PFSK-1 (cell line): Measurements from ENCODE around the gene EPOP.

Source experiments
- FOXP2 ChIP-seq: optimal IDR thresholded peaks from 2 replicates; pipeline ENCODE3; 2011; ENCODE audit warnings: borderline replicate concordance, control low read depth, inconsistent platforms; ENCODE audit not compliant: insufficient read depth; ENCODE audit errors: extremely low read length, extremely low read depth
- POLR2AphosphoS5 ChIP-seq: IDR thresholded peaks from 2 replicates; pipeline ENCODE4 v1.6.1; 2012; ENCODE audit warnings: low read depth, mild to moderate bottlenecking, control low read depth, low read length, moderate library complexity
- REST ChIP-seq, 2 experiments: IDR thresholded peaks; 2 replicates each; pipeline versions ENCODE4 v1.6.1 to v1.8.0; 2011 to 2012; ENCODE audit warnings: low read depth in 2 of 2, low read length in 2 of 2, control low read depth in 1 of 2, inconsistent platforms in 1 of 2, mild to moderate bottlenecking in 1 of 2, moderate library complexity in 1 of 2; ENCODE audit not compliant: insufficient read depth in 1 of 2
- SIN3A ChIP-seq: IDR thresholded peaks from 2 replicates; pipeline ENCODE4 v1.6.1; 2012; ENCODE audit warnings: mild to moderate bottlenecking, low read length, moderate library complexity, borderline replicate concordance; ENCODE audit not compliant: insufficient read depth
- TAF1 ChIP-seq: IDR thresholded peaks from 2 replicates; pipeline ENCODE4 v1.6.1; 2012; ENCODE audit warnings: low read length, control low read depth, borderline replicate concordance; ENCODE audit not compliant: insufficient read depth

EPOP gene

DNA sequence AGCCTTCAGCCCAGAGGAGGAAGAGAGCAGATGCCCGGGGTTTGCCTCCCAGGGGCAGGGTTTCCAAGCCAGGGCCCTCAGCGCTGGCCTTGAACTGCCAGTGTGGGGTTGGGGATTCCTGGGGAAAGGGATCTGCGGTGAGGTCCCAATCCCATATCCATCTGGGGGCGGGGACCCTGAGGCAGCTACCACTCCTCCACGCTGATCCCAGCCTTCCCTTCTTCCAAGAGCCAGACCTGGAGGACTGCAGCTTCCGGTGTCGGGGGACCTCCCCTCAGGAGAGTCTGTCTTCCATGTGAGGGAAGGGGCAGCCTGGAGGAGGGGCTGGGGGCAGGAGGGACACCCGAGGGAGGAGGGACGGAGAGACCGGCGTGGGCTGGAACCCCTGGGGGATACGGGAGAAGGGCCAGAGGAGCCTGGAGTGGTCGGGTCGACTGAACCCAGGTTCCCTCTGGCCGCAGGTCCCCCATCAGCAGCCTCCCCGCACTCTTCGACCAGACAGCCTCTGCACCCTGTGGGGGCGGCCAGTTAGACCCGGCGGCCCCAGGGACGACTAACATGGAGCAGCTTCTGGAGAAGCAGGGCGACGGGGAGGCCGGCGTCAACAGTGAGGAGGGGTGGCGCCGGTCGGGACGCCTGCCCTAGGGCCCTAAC is 44.7 kb upstream of the EPOP start:
- TF ChIP-seq POLR2AphosphoS5 = no peak; the same call in 1 of the 2 replicates
- no peak for TF ChIP-seq TAF1
- TF ChIP-seq REST (IDR thresholded peaks at IDR 0.05; ENCODE audit: insufficient read depth in 1 of 2, low read depth in 2 of 2, low read length in 2 of 2) = no peak
- TF ChIP-seq SIN3A = no peak
- TF ChIP-seq FOXP2 = no peak

GRCh38 chr17:38717139-38717745 is 42.5 kb upstream of the EPOP start:
- TF ChIP-seq REST (IDR thresholded peaks at IDR 0.05; ENCODE audit: insufficient read depth in 1 of 2, low read depth in 2 of 2, low read length in 2 of 2) = no peak
- no peak for TF ChIP-seq TAF1
- TF ChIP-seq SIN3A = no peak
- TF ChIP-seq POLR2AphosphoS5 = no peak
- TF ChIP-seq FOXP2 = no peak

- TF ChIP-seq FOXP2 (no peak), REST (IDR thresholded peaks at IDR 0.05; ENCODE audit: insufficient read depth in 1 of 2, low read depth in 2 of 2, low read length in 2 of 2) (no peak), SIN3A (no peak), POLR2AphosphoS5 (no peak), TAF1 (no peak)
Measured at GRCh38 chr17:38716368-38717005, 41.7 kb upstream of the EPOP start.

DNA sequence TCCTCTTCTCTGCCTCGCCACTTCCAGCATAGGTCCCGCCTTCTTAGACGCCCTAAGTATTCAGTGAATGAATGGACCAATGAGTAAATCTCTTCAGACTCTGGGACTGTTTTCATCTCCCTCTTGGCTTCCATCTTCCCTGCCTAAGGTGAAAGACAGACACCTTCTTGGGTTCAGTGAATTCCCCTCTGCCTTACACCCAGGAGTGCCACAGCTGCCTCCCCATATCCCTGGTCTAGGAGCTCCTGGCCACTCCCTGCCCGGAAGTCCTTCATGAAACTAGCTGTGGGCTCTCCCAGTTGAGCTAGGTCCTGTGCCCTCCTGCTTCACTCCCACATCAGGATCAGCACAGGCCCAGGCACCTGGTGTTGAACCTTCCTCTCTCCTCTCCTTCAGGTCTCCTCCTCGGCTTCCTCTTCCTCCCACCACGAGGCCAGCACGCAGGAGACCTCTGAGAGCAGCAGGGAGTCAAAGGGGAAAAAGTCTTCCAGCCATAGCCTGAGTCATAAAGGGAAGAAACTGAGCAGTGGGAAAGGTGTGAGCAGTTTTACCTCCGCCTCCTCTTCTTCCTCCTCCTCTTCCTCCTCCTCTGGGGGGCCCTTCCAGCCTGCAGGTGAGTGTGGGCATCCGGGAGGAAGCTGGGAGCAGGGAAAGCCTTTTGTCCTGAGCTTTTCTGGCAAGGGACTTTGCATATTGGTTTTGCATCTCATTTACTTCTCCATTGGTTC is 40.6 kb upstream of the EPOP start:
- TF ChIP-seq SIN3A (no peak), TAF1 (no peak), REST (IDR thresholded peaks at IDR 0.05; ENCODE audit: insufficient read depth in 1 of 2, low read depth in 2 of 2, low read length in 2 of 2) (no peak), POLR2AphosphoS5 (peak; percentile 33; the same call in 1 of the 2 replicates), FOXP2 (no peak)
